Endothelial cell of umbilical vein (primary cell): ENCODE results near the gene ANKRD60.

ENCODE experiments used
- CTCF ChIP-seq, 2 donors: IDR thresholded peaks; 1 replicate in 1 of 2; 2 replicates in 1 of 2; pipeline ENCODE4 v1.5.1; 2011; ENCODE audit warnings: low read length in 2 of 2, mild to moderate bottlenecking in 2 of 2, moderate library complexity in 2 of 2, control low read depth in 1 of 2, inconsistent platforms in 1 of 2, low read depth in 1 of 2; ENCODE audit not compliant: insufficient read depth in 1 of 2; ENCODE audit errors: extremely low read depth in 1 of 2
- EZH2 ChIP-seq: IDR thresholded peaks from 2 replicates; pipeline ENCODE4 v1.6.1; 2012; ENCODE audit warnings: borderline replicate concordance, low read depth, mild to moderate bottlenecking, moderate library complexity, low read length, inconsistent platforms; ENCODE audit not compliant: severe bottlenecking
- FOS ChIP-seq: IDR thresholded peaks from 2 replicates; pipeline ENCODE4 v1.6.1; 2011; ENCODE audit warnings: mild to moderate bottlenecking, low read length, moderate library complexity, borderline replicate concordance; ENCODE audit not compliant: insufficient read depth
- GATA2 ChIP-seq: IDR thresholded peaks from 2 replicates; pipeline ENCODE4 v1.7.0; 2011; ENCODE audit warnings: low read depth, mild to moderate bottlenecking, moderate library complexity, mixed read lengths, low read length; ENCODE audit not compliant: insufficient read length, insufficient read depth
- JUN ChIP-seq: IDR thresholded peaks from 2 replicates; pipeline ENCODE4 v1.6.1; 2011; ENCODE audit warnings: borderline replicate concordance, low read depth; ENCODE audit not compliant: insufficient read length, insufficient read depth
- MAX ChIP-seq: IDR thresholded peaks from 2 replicates; pipeline ENCODE4 v1.6.1; 2011; ENCODE audit not compliant: insufficient read depth, insufficient read length
- MYC ChIP-seq: IDR thresholded peaks from one replicate; pipeline ENCODE4 v1.6.1; 2011; ENCODE audit warnings: mild to moderate bottlenecking, low read depth, low read length
- POLR2A ChIP-seq: IDR thresholded peaks from 2 replicates; pipeline ENCODE4 v1.6.1; 2012; ENCODE audit warnings: low read depth, mild to moderate bottlenecking, control low read depth, low read length
- POLR2AphosphoS5 ChIP-seq: IDR thresholded peaks from 2 replicates; pipeline ENCODE4 v1.6.1; 2012; ENCODE audit warnings: low read depth, mild to moderate bottlenecking, control low read depth, low read length, moderate library complexity; ENCODE audit not compliant: insufficient read depth

DNA sequence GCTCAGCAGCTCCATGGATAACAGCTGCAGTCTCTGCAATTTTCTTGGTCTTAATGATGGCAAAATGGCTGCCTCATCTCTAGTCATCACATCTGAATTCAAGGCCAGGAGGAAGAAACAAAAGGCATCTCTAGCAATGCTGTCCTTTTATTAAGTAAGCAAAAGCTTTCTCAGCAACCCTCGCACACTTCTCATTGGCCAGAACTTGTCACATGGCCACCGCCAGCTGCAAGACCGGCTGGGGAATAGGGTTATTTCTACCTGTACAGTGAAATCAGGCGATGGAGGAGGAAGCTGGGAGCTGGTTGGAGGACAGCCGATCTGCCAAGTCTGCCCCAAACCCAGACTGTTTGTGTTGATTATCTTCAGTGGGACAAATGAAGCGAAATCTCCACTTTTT is 33.4 kb downstream of the ANKRD60 start:
- no peak for TF ChIP-seq CTCF (IDR thresholded peaks at IDR 0.05; ENCODE audit: extremely low read depth in 1 of 2, insufficient read depth in 1 of 2, low read depth in 1 of 2, low read length in 2 of 2)
- no peak for TF ChIP-seq EZH2
- no peak for TF ChIP-seq POLR2A
- no peak for TF ChIP-seq MYC
- no peak for TF ChIP-seq MAX
- no peak for TF ChIP-seq POLR2AphosphoS5
- no peak for TF ChIP-seq FOS
- TF ChIP-seq JUN = no peak
- TF ChIP-seq GATA2 = no peak
